HPDE6-E6E7 (cell line): ENCODE measurements around the gene POMC.
"Not testable (repeated sequence)": the region's sequence is repeated elsewhere in the genome, so short reads cannot be mapped to it uniquely, and the experiment has no call there.

Experiments
- DNase-seq: peaks from one replicate; pipeline ENCODE4 v3.0.0; 2011; ENCODE audit warnings: missing footprints; ENCODE audit errors: extremely low spot score

The POMC gene

GRCh38 chr2:25132693-25133092 lies 35.7 kb downstream of the POMC start:
- no peak for DNase-seq

- no peak for DNase-seq
Observed at GRCh38 chr2:25132299-25132635, 36.1 kb downstream of the POMC start.

GRCh38 chr2:25131567-25132298 lies 36.6 kb downstream of the POMC start:
- no peak for DNase-seq

GRCh38 chr2:25131253-25131566 lies 37.2 kb downstream of the POMC start:
- DNase-seq: no peak

- DNase-seq: no peak
Observed at GRCh38 chr2:25129901-25130520, 38.4 kb downstream of the POMC start.

- no peak for DNase-seq
Observed at GRCh38 chr2:25127646-25128045, 40.7 kb downstream of the POMC start.

- not testable (repeated sequence) for DNase-seq
Observed at GRCh38 chr2:25127071-25127470, 41.3 kb downstream of the POMC start.

GRCh38 chr2:25125976-25126375 lies 42.4 kb downstream of the POMC start:
- no peak for DNase-seq

GRCh38 chr2:25125189-25125588 lies 43.2 kb downstream of the POMC start:
- DNase-seq: no peak

GRCh38 chr2:25123682-25124081 lies 44.7 kb downstream of the POMC start:
- no peak for DNase-seq

- DNase-seq: no peak
Observed at GRCh38 chr2:25122367-25122766, 46.0 kb downstream of the POMC start.

GRCh38 chr2:25119263-25119662 lies 49.1 kb downstream of the POMC start:
- no peak for DNase-seq

GRCh38 chr2:25116956-25117355 lies 51.4 kb downstream of the POMC start:
- DNase-seq: no peak

GRCh38 chr2:25115902-25116301 lies 52.5 kb downstream of the POMC start:
- DNase-seq: no peak

- DNase-seq: no peak
Observed at GRCh38 chr2:25115249-25115883, 53.0 kb downstream of the POMC start.

- DNase-seq: no peak
Observed at GRCh38 chr2:25112113-25112512, 56.3 kb downstream of the POMC start.
